ENCODE results near the gene VKORC1L1. TPM values are rescaled to one million over a fixed set of nuclear protein-coding genes. Genes with fewer than 3 reads are reported as not detected.
"Not testable (repeated sequence)": the region's sequence is repeated elsewhere in the genome, so short reads cannot be mapped to it uniquely, and the experiment has no call there.

VKORC1L1 gene
- total and polyA plus RNA-seq, 4 donors = 9.8 to 14.6 (median 11.7) TPM

GRCh38 chr7:65988084-65988483, 115.2 kb downstream of the VKORC1L1 start:
- Histone ChIP-seq H3K9ac (ENCODE audit: low read depth in 1 of 2, low read length in 2 of 2) (no peak overlapping the region), H3K36me3 (ENCODE audit: control insufficient read depth in 4 of 4, insufficient read depth in 3 of 4, low read depth in 1 of 4, low read length in 3 of 4) (no peaks in the 10 kb centered on the region), H3K27me3 (ENCODE audit: control insufficient read depth in 4 of 4, insufficient read depth in 4 of 4, low read length in 3 of 4) (no peaks in the 10 kb centered on the region), H3K9me3 (ENCODE audit: control insufficient read depth in 4 of 4, low read length in 3 of 4) (no peaks in the 10 kb centered on the region), H3K4me3 (ENCODE audit: low read depth in 1 of 3, low read length in 3 of 3) (no peak overlapping the region), H3K4me1 (ENCODE audit: control insufficient read depth in 4 of 4, insufficient read depth in 4 of 4, low read length in 3 of 4) (no peaks in the 10 kb centered on the region), H3K27ac (ENCODE audit: low read depth in 1 of 2, low read length in 2 of 2) (no peak overlapping the region)
- 93% methylated on average over 4 of the region's 4 CpGs for WGBS
- DNase-seq (ENCODE audit: low spot score) = no peak
- TF ChIP-seq HNF4G (IDR thresholded peaks at IDR 0.05) (no peak), HNF4A (conservative IDR thresholded peaks at IDR 0.05) (no peak), RXRA (IDR thresholded peaks at IDR 0.05) (no peak)

GRCh38 chr7:65988503-65988902, 115.6 kb downstream of the VKORC1L1 start:
- not testable (repeated sequence) for H3K27me3 ChIP-seq (ENCODE audit: control insufficient read depth in 4 of 4, insufficient read depth in 4 of 4, low read length in 3 of 4); DNase-seq (ENCODE audit: low spot score); H3K4me1 ChIP-seq (ENCODE audit: control insufficient read depth in 4 of 4, insufficient read depth in 4 of 4, low read length in 3 of 4); H3K4me3 ChIP-seq (ENCODE audit: low read depth in 1 of 3, low read length in 3 of 3); H3K9me3 ChIP-seq (ENCODE audit: control insufficient read depth in 4 of 4, low read length in 3 of 4); H3K9ac ChIP-seq (ENCODE audit: low read depth in 1 of 2, low read length in 2 of 2); H3K36me3 ChIP-seq (ENCODE audit: control insufficient read depth in 4 of 4, insufficient read depth in 3 of 4, low read depth in 1 of 4, low read length in 3 of 4); H3K27ac ChIP-seq (ENCODE audit: low read depth in 1 of 2, low read length in 2 of 2)
- 97% methylated on average over 1 of the region's 1 CpG for WGBS

GRCh38 chr7:65989694-65990080, 116.8 kb downstream of the VKORC1L1 start:
- DNase-seq (ENCODE audit: low spot score) = no peak
- TF ChIP-seq YY1 (IDR thresholded peaks at IDR 0.05) = no peak
- TF ChIP-seq, protein P1, sequence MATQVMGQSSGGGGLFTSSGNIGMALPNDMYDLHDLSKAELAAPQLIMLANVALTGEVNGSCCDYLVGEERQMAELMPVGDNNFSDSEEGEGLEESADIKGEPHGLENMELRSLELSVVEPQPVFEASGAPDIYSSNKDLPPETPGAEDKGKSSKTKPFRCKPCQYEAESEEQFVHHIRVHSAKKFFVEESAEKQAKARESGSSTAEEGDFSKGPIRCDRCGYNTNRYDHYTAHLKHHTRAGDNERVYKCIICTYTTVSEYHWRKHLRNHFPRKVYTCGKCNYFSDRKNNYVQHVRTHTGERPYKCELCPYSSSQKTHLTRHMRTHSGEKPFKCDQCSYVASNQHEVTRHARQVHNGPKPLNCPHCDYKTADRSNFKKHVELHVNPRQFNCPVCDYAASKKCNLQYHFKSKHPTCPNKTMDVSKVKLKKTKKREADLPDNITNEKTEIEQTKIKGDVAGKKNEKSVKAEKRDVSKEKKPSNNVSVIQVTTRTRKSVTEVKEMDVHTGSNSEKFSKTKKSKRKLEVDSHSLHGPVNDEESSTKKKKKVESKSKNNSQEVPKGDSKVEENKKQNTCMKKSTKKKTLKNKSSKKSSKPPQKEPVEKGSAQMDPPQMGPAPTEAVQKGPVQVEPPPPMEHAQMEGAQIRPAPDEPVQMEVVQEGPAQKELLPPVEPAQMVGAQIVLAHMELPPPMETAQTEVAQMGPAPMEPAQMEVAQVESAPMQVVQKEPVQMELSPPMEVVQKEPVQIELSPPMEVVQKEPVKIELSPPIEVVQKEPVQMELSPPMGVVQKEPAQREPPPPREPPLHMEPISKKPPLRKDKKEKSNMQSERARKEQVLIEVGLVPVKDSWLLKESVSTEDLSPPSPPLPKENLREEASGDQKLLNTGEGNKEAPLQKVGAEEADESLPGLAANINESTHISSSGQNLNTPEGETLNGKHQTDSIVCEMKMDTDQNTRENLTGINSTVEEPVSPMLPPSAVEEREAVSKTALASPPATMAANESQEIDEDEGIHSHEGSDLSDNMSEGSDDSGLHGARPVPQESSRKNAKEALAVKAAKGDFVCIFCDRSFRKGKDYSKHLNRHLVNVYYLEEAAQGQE (IDR thresholded peaks at IDR 0.05) = no peak
- no peak for TF ChIP-seq TAF1 (conservative IDR thresholded peaks at IDR 0.05)
- TF ChIP-seq SP1 (IDR thresholded peaks at IDR 0.05) = no peak
- no peak for TF ChIP-seq EGR1 (IDR thresholded peaks at IDR 0.05; ENCODE audit: low read depth in 2 of 2)
- TF ChIP-seq ATF3 (IDR thresholded peaks at IDR 0.05) = no peak
- 85% methylated on average over 3 of the region's 3 CpGs for WGBS
- no peak overlapping the region for H3K9ac ChIP-seq (ENCODE audit: low read depth in 1 of 2, low read length in 2 of 2)
- H3K27ac ChIP-seq (ENCODE audit: low read depth in 1 of 2, low read length in 2 of 2) = no peak overlapping the region
- no peaks in the 10 kb centered on the region for H3K36me3 ChIP-seq (ENCODE audit: control insufficient read depth in 4 of 4, insufficient read depth in 3 of 4, low read depth in 1 of 4, low read length in 3 of 4)
- H3K9me3 ChIP-seq (ENCODE audit: control insufficient read depth in 4 of 4, low read length in 3 of 4) = no peaks in the 10 kb centered on the region
- no peak overlapping the region for H3K4me3 ChIP-seq (ENCODE audit: low read depth in 1 of 3, low read length in 3 of 3)
- no peaks in the 10 kb centered on the region for H3K27me3 ChIP-seq (ENCODE audit: control insufficient read depth in 4 of 4, insufficient read depth in 4 of 4, low read length in 3 of 4)
- H3K4me1 ChIP-seq (ENCODE audit: control insufficient read depth in 4 of 4, insufficient read depth in 4 of 4, low read length in 3 of 4) = no peaks in the 10 kb centered on the region

GRCh38 chr7:65991829-65992228, 119.0 kb downstream of the VKORC1L1 start:
- not testable (repeated sequence) for H3K4me3 ChIP-seq (ENCODE audit: low read depth in 1 of 3, low read length in 3 of 3); H3K9me3 ChIP-seq (ENCODE audit: control insufficient read depth in 4 of 4, low read length in 3 of 4); H3K36me3 ChIP-seq (ENCODE audit: control insufficient read depth in 4 of 4, insufficient read depth in 3 of 4, low read depth in 1 of 4, low read length in 3 of 4); H3K4me1 ChIP-seq (ENCODE audit: control insufficient read depth in 4 of 4, insufficient read depth in 4 of 4, low read length in 3 of 4); DNase-seq (ENCODE audit: low spot score); H3K9ac ChIP-seq (ENCODE audit: low read depth in 1 of 2, low read length in 2 of 2); H3K27me3 ChIP-seq (ENCODE audit: control insufficient read depth in 4 of 4, insufficient read depth in 4 of 4, low read length in 3 of 4); H3K27ac ChIP-seq (ENCODE audit: low read depth in 1 of 2, low read length in 2 of 2)
- WGBS = 99% methylated on average over 5 of the region's 5 CpGs
